GM21619 (cell line): ENCODE data around the gene ABHD8.

Experiments
- ATAC-seq: cut with Tn5 transposase; IDR thresholded peaks from one replicate; pipeline ENCODE4 v1.9.1; 2021; ENCODE audit not compliant: unreplicated experiment

Gene ABHD8

GRCh38 chr19:17266975-17267788 is 36.0 kb downstream of the ABHD8 start, which contains the start of gene BABAM1:
TSS of gene BABAM1 (plus strand) at chr19:17267443. CDS start at chr19:17268807, 1,364 bp downstream.
- peak; percentile 88 for ATAC-seq

GRCh38 chr19:17266589-17266974 is 36.6 kb downstream of the ABHD8 start:
- ATAC-seq: peak; percentile 9

GRCh38 chr19:17266026-17266425 is 37.2 kb downstream of the ABHD8 start:
- no peak for ATAC-seq

GRCh38 chr19:17264641-17264979 is 38.6 kb downstream of the ABHD8 start, which contains the start of gene USHBP1:
TSS of gene USHBP1 (minus strand) at chr19:17264745. CDS start at chr19:17264299, 446 bp downstream.
- no peak for ATAC-seq

GRCh38 chr19:17263712-17264640 is 39.2 kb downstream of the ABHD8 start:
- no peak for ATAC-seq

GRCh38 chr19:17262557-17262956 is 40.7 kb downstream of the ABHD8 start:
- ATAC-seq: no peak

- peak; percentile 81 for ATAC-seq
Measured at GRCh38 chr19:17260842-17261325, 42.3 kb downstream of the ABHD8 start.

- ATAC-seq: no peak
Measured at GRCh38 chr19:17259934-17260333, 43.3 kb downstream of the ABHD8 start.

- no peak for ATAC-seq
Measured at GRCh38 chr19:17259118-17259780, 44.0 kb downstream of the ABHD8 start.

- no peak for ATAC-seq
Measured at GRCh38 chr19:17256130-17256529, 47.1 kb downstream of the ABHD8 start.

GRCh38 chr19:17255150-17255621 is 48.0 kb downstream of the ABHD8 start:
- ATAC-seq: no peak

- no peak for ATAC-seq
Measured at GRCh38 chr19:17254636-17255035, 48.6 kb downstream of the ABHD8 start.

GRCh38 chr19:17249887-17250548 is 53.2 kb downstream of the ABHD8 start:
- ATAC-seq: no peak

- no peak for ATAC-seq
Measured at GRCh38 chr19:17248011-17248776, 55.0 kb downstream of the ABHD8 start.

GRCh38 chr19:17246681-17247425 is 56.4 kb downstream of the ABHD8 start:
- ATAC-seq: no peak

GRCh38 chr19:17245535-17245984 is 57.7 kb downstream of the ABHD8 start, which contains the start of gene NR2F6:
TSS of gene NR2F6 (minus strand) at chr19:17245919. CDS start at chr19:17245220, 699 bp downstream.
- no peak for ATAC-seq

GRCh38 chr19:17244618-17245534 is 58.3 kb downstream of the ABHD8 start:
- ATAC-seq: no peak
